ENCODE data around the gene DBH.

The DBH gene

GRCh38 chr9:133685653-133686609 lies 49.8 kb downstream of the DBH start:
- no peak for DNase-seq

GRCh38 chr9:133686642-133687575 lies 50.7 kb downstream of the DBH start:
- no peak for DNase-seq

- no peak for DNase-seq
Observed at GRCh38 chr9:133687856-133688761, 51.9 kb downstream of the DBH start.

- DNase-seq: no peak
Observed at GRCh38 chr9:133689151-133689763, 53.1 kb downstream of the DBH start.

- no peak for DNase-seq
Observed at GRCh38 chr9:133690081-133690561, 54.0 kb downstream of the DBH start.

- no peak for DNase-seq
Observed at GRCh38 chr9:133691191-133691590, 55.0 kb downstream of the DBH start.

- DNase-seq: no peak
Observed at GRCh38 chr9:133691626-133692363, 55.6 kb downstream of the DBH start.

- DNase-seq: no peak
Observed at GRCh38 chr9:133692364-133692985, 56.3 kb downstream of the DBH start.

GRCh38 chr9:133693116-133693515 lies 57.0 kb downstream of the DBH start:
- no peak for DNase-seq

GRCh38 chr9:133693703-133694529 lies 57.8 kb downstream of the DBH start:
- DNase-seq: no peak

- no peak for DNase-seq
Observed at GRCh38 chr9:133694686-133695085, 58.5 kb downstream of the DBH start.

GRCh38 chr9:133696071-133696472 lies 59.9 kb downstream of the DBH start:
- no peak for DNase-seq

- DNase-seq: no peak
Observed at GRCh38 chr9:133699546-133699945, 63.4 kb downstream of the DBH start.

- DNase-seq: no peak
Observed at GRCh38 chr9:133700819-133701320, 64.7 kb downstream of the DBH start.

GRCh38 chr9:133701321-133701980 lies 65.3 kb downstream of the DBH start:
- no peak for DNase-seq

GRCh38 chr9:133701981-133702797 lies 66.0 kb downstream of the DBH start:
- DNase-seq: no peak

GRCh38 chr9:133702798-133703590 lies 66.8 kb downstream of the DBH start:
- DNase-seq: no peak
